ENCODE results near the gene IGIP. TPM values are rescaled to one million over a fixed set of nuclear protein-coding genes. Genes with fewer than 3 reads are reported as not detected.

IGIP gene
- polyA plus RNA-seq, 1 donor (not counting 4 experiments of a cell fraction or from before 2014, with no cell fraction given) = 1.5 TPM

DNA sequence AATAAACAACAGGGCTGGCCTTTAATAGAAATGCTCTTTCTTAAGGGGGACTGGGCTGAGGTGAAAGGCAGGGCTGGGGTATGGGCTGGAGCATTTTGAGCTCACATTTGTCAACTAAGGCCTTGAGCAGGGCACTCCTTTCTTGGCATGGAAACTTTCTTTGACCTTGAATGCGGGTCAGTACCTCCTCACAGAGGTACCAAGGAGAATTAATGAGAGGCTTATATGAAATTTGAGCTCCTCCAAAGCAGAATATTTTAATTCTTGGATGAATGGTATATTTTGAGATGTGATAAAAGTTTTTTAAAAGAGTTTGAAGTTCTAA is 52.3 kb downstream of the IGIP start:
- no peak overlapping the region for H3K9ac ChIP-seq (ENCODE audit: control insufficient read depth, extremely low read depth, insufficient read depth, low read length)
- H3K9me3 ChIP-seq (ENCODE audit: control insufficient read depth, low read depth, low read length) = no peaks in the 10 kb centered on the region
- DNase-seq (ENCODE audit: low read depth, low spot score) (no peak), FAIRE-seq (no peak)
- peaks cover 2% of the 10 kb centered on the region for H3K79me2 ChIP-seq (ENCODE audit: control insufficient read depth, insufficient read depth, low read length)
- no peaks in the 10 kb centered on the region for H3K27me3 ChIP-seq (ENCODE audit: control insufficient read depth, extremely low read depth, insufficient read depth, low read length)
- no peak overlapping the region for H3K4me2 ChIP-seq (ENCODE audit: control insufficient read depth, extremely low read depth, insufficient read depth, low read depth, low read length)
- H3K27ac ChIP-seq (ENCODE audit: control insufficient read depth, insufficient read depth, low read length) = no peak overlapping the region
- H4K20me1 ChIP-seq (ENCODE audit: control insufficient read depth, extremely low read depth, insufficient read depth, low read length) = no peaks in the 10 kb centered on the region
- H3K4me3 ChIP-seq (ENCODE audit: control insufficient read depth in 2 of 3, extremely low read depth in 1 of 3, insufficient read depth in 2 of 3, low read depth in 1 of 3, low read length in 3 of 3) = no peak overlapping the region
- no peak overlapping the region for H2AFZ ChIP-seq (ENCODE audit: control insufficient read depth, low read length)
- TF ChIP-seq, protein P1, sequence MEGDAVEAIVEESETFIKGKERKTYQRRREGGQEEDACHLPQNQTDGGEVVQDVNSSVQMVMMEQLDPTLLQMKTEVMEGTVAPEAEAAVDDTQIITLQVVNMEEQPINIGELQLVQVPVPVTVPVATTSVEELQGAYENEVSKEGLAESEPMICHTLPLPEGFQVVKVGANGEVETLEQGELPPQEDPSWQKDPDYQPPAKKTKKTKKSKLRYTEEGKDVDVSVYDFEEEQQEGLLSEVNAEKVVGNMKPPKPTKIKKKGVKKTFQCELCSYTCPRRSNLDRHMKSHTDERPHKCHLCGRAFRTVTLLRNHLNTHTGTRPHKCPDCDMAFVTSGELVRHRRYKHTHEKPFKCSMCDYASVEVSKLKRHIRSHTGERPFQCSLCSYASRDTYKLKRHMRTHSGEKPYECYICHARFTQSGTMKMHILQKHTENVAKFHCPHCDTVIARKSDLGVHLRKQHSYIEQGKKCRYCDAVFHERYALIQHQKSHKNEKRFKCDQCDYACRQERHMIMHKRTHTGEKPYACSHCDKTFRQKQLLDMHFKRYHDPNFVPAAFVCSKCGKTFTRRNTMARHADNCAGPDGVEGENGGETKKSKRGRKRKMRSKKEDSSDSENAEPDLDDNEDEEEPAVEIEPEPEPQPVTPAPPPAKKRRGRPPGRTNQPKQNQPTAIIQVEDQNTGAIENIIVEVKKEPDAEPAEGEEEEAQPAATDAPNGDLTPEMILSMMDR (optimal IDR thresholded peaks at IDR 0.05 in 1 of 3, IDR thresholded peaks at IDR 0.05 in 1 of 3, conservative IDR thresholded peaks at IDR 0.05 in 1 of 3; ENCODE audit: extremely low read depth in 1 of 3, insufficient read depth in 2 of 3, low read length in 3 of 3) = no peak
- no peak for TF ChIP-seq EZH2 (IDR thresholded peaks at IDR 0.05; ENCODE audit: low read length)
- H3K36me3 ChIP-seq (ENCODE audit: control insufficient read depth in 2 of 2, extremely low read depth in 1 of 2, insufficient read depth in 2 of 2, low read length in 2 of 2) = no peaks in the 10 kb centered on the region
- peaks cover 19% of the 10 kb centered on the region for H3K4me1 ChIP-seq (ENCODE audit: control insufficient read depth, extremely low read depth, insufficient read depth, low read length)
- dilution Hi-C loops (cut with MboI; ENCODE audit: extremely low pct_ligation_motif_present, low sequenced_read_pairs) = no loop called here
- H3K9me1 ChIP-seq (ENCODE audit: control insufficient read depth, extremely low read depth, insufficient read depth, low read length) = no peaks in the 10 kb centered on the region

DNA sequence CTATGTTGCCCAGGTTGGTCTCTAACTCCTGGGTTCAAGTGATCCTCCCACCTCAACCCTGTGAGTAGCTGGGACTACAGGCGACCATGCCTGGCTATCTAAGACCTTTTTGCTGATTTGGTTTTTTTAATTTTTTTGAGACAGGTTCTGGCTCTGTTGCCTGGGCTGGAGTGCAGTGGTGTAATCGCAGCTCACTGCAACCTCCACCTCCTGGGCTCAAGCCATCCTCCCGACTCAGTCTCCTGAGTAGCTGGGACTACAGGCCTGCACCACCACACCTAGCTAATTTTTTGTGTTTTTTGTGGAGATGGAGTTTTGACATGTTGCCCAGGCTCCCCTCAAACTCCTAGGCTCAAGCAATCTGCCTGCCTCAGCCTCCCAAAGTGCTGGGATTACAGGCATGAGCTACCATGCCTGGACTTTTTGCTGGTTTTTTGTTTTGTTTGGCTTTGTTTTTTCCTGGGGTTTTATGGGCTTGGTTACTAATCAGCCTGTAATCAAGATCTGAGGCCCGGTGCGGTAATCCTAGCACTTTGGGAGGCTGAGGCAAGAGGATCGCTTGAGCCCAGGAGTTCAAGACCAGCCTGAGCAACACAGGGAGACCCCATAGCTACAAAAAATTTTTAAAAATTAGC is 52.9 kb downstream of the IGIP start:
- H3K9ac ChIP-seq (ENCODE audit: control insufficient read depth, extremely low read depth, insufficient read depth, low read length) = no peak overlapping the region
- dilution Hi-C loops (cut with MboI; ENCODE audit: extremely low pct_ligation_motif_present, low sequenced_read_pairs) = no loop called here
- TF ChIP-seq, protein P1 (optimal IDR thresholded peaks at IDR 0.05 in 1 of 3, IDR thresholded peaks at IDR 0.05 in 1 of 3, conservative IDR thresholded peaks at IDR 0.05 in 1 of 3; ENCODE audit: extremely low read depth in 1 of 3, insufficient read depth in 2 of 3, low read length in 3 of 3) = no peak
- no peak for TF ChIP-seq EZH2 (IDR thresholded peaks at IDR 0.05; ENCODE audit: low read length)

More for the DNA sequence above, 52.9 kb downstream of the IGIP start:
- Histone ChIP-seq H3K79me2 (ENCODE audit: control insufficient read depth, insufficient read depth, low read length) (peaks cover 5% of the 10 kb centered on the region), H3K4me3 (ENCODE audit: control insufficient read depth in 2 of 3, extremely low read depth in 1 of 3, insufficient read depth in 2 of 3, low read depth in 1 of 3, low read length in 3 of 3) (no peak overlapping the region), H3K9me1 (ENCODE audit: control insufficient read depth, extremely low read depth, insufficient read depth, low read length) (no peaks in the 10 kb centered on the region), H3K9me3 (ENCODE audit: control insufficient read depth, low read depth, low read length) (no peaks in the 10 kb centered on the region), H3K27me3 (ENCODE audit: control insufficient read depth, extremely low read depth, insufficient read depth, low read length) (no peaks in the 10 kb centered on the region), H3K4me1 (ENCODE audit: control insufficient read depth, extremely low read depth, insufficient read depth, low read length) (peaks cover 19% of the 10 kb centered on the region), H2AFZ (ENCODE audit: control insufficient read depth, low read length) (no peak overlapping the region), H3K4me2 (ENCODE audit: control insufficient read depth, extremely low read depth, insufficient read depth, low read depth, low read length) (no peak overlapping the region), H4K20me1 (ENCODE audit: control insufficient read depth, extremely low read depth, insufficient read depth, low read length) (no peaks in the 10 kb centered on the region), H3K36me3 (ENCODE audit: control insufficient read depth in 2 of 2, extremely low read depth in 1 of 2, insufficient read depth in 2 of 2, low read length in 2 of 2) (no peaks in the 10 kb centered on the region), H3K27ac (ENCODE audit: control insufficient read depth, insufficient read depth, low read length) (no peak overlapping the region)
- FAIRE-seq = no peak
- DNase-seq (ENCODE audit: low read depth, low spot score) = no peak

Other genes starting within 250 kb of the IGIP start
- gene NRG2, start 82.6 kb upstream of the IGIP start, polyA plus RNA-seq = 0.12 to 0.21 TPM (median 0.13 TPM) in 3 replicates
- gene PURA, start 11.8 kb upstream of the IGIP start, polyA plus RNA-seq = 2.2 to 4.1 TPM (median 3.0 TPM) in 3 replicates
- gene CYSTM1, start 49.3 kb downstream of the IGIP start, polyA plus RNA-seq = 34.3 to 65.6 TPM (median 35.6 TPM) in 3 replicates
- 77.2 to 101 TPM (median 79.0 TPM) in 3 replicates for gene PFDN1, start 177.2 kb downstream of the IGIP start, polyA plus RNA-seq
- 29.0 to 53.1 TPM (median 34.2 TPM) in 3 replicates for gene HBEGF, start 220.7 kb downstream of the IGIP start, polyA plus RNA-seq
- gene SLC4A9, start 234.3 kb downstream of the IGIP start, polyA plus RNA-seq = 0.04 to 0.14 TPM (median 0.07 TPM) in 3 replicates